Activated T-cell treated with anti-CD3 and anti-CD28 coated beads, Interleukin-2, amount 50 U/mL, for 24 hours (primary cell): ENCODE measurements around the gene C17orf78.
"Not testable (repeated sequence)": the region's sequence is repeated elsewhere in the genome, so short reads cannot be mapped to it uniquely, and the experiment has no call there.

Source experiments
- DNase-seq: peaks from one replicate; pipeline ENCODE4 v3.0.0-alpha.2; 2020
- H3K27ac Mint-ChIP-seq: 2 replicates; pipeline ENCODE4 v1.8.0; 2020; ENCODE audit warnings: mild to moderate bottlenecking, mixed read lengths
- H3K27me3 Mint-ChIP-seq: 2 replicates; pipeline ENCODE4 v1.8.0; 2020; ENCODE audit warnings: mixed read lengths
- H3K36me3 Mint-ChIP-seq: 2 replicates; pipeline ENCODE4 v1.8.0; 2020; ENCODE audit warnings: low read depth, mixed read lengths
- H3K4me1 Mint-ChIP-seq: 2 replicates; pipeline ENCODE4 v1.8.0; 2020; ENCODE audit warnings: low read depth, mixed read lengths
- H3K4me3 Mint-ChIP-seq: 2 replicates; pipeline ENCODE4 v1.8.0; 2020; ENCODE audit warnings: mild to moderate bottlenecking, moderate library complexity, mixed read lengths
- H3K9me3 Mint-ChIP-seq: 2 replicates; pipeline ENCODE4 v1.8.0; 2020; ENCODE audit warnings: mixed read lengths

C17orf78 gene

GRCh38 chr17:37405955-37406634 is 30.3 kb downstream of the C17orf78 start:
- DNase-seq = no peak
- Mint-ChIP-seq H3K9me3 (no peaks in the 10 kb centered on the region), H3K27ac (peak overlapping the region; percentile 97), H3K27me3 (no peaks in the 10 kb centered on the region), H3K4me3 (peak overlapping the region; percentile 96), H3K36me3 (peaks cover 78% of the 10 kb centered on the region), H3K4me1 (peaks cover 52% of the 10 kb centered on the region)

DNA sequence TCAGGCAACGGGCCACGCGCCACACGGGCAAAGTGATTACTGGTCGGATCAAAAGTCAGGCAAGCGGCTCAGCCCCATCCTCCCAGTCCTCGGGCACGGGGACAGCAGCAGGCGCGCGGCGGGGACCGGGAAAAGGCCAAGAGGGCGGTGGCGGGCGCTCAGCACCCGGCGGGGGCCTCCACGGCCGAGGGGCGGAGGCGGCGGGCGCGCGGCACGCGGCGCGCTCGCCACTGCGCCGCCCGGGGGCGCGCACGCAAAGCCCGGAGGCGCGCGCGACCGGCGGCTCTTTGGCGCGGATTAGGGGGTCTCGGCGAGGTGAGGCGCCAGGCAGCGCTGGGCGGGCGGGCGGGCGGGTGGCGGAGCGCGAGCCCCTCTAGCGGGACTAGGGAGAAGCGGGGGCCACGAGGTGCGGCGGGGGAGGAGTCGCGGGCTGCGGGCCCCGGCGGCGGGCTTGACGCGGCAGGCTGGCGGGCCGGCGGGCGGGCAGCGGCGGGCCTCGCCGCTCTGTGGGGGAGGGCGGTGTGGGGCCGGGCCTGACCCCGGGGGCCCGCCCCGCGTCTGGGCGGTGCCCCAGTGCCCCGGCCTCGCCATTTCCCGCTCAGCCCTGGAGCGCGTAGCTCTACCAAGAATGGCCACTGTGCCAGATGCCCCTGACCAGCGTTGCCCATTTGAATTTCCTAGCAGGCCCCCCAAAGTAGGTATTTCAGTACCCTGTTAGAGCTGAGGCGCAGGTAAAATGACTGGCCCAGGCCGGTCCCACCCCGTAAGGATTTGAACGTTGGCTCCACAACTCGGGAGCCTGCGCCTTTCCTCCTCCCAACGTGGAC is 31.1 kb downstream of the C17orf78 start, which contains the start of the genes ACACA and TADA2A:
Gene ACACA (minus strand): TSS at position 202 of the 827 bp plus-strand sequence. CDS start 537 bp downstream, outside the sequence.
Gene TADA2A (plus strand): TSS at position 252 of the 827 bp plus-strand sequence. CDS start 4,480 bp downstream, outside the sequence.
- Mint-ChIP-seq H3K9me3 (no peaks in the 10 kb centered on the region), H3K4me1 (peaks cover 53% of the 10 kb centered on the region), H3K36me3 (peaks cover 83% of the 10 kb centered on the region), H3K4me3 (peak within 1 kb of the TSS; percentile 96), H3K27me3 (no peaks in the 10 kb centered on the region), H3K27ac (peak within 1 kb of the TSS; percentile 98)
- DNase-seq = peak; percentile 88

DNA sequence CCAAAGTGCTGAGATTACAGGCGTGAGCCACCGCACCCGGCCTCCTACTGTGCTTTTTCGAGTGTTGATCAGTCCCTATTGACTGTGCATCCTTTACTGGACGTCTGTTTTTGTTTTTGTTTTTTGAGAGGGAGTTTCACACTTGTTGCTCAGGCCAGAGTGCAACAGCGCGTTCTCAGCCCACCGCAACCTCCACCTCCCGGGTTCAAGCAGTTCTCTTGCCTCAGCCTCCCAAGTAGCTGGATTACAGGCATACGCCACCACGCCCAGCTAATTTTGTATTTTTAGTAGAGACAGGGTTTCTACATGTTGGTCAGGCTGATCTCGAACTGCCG is 32.3 kb downstream of the C17orf78 start:
- H3K27ac Mint-ChIP-seq = peak overlapping the region; percentile 98
- H3K27me3 Mint-ChIP-seq, H3K9me3 Mint-ChIP-seq, DNase-seq: not testable (repeated sequence)
- H3K4me1 Mint-ChIP-seq = peaks cover 49% of the 10 kb centered on the region
- H3K4me3 Mint-ChIP-seq = peak overlapping the region; percentile 93
- peaks cover 87% of the 10 kb centered on the region for H3K36me3 Mint-ChIP-seq

GRCh38 chr17:37410357-37410756 is 34.6 kb downstream of the C17orf78 start:
- peak overlapping the region; percentile 60 for H3K27ac Mint-ChIP-seq
- no peaks in the 10 kb centered on the region for H3K9me3 Mint-ChIP-seq
- peaks cover 91% of the 10 kb centered on the region for H3K36me3 Mint-ChIP-seq
- H3K4me3 Mint-ChIP-seq = no peak overlapping the region
- no peaks in the 10 kb centered on the region for H3K27me3 Mint-ChIP-seq
- peaks cover 39% of the 10 kb centered on the region for H3K4me1 Mint-ChIP-seq
- no peak for DNase-seq

- Mint-ChIP-seq H3K9me3 (no peaks in the 10 kb centered on the region), H3K27ac (no peak overlapping the region), H3K4me3 (no peak overlapping the region), H3K36me3 (peaks cover 88% of the 10 kb centered on the region), H3K27me3 (no peaks in the 10 kb centered on the region), H3K4me1 (peaks cover 28% of the 10 kb centered on the region)
- no peak for DNase-seq
These were observed 38.2 kb downstream of the C17orf78 start for GRCh38 chr17:37413875-37414519.

DNA sequence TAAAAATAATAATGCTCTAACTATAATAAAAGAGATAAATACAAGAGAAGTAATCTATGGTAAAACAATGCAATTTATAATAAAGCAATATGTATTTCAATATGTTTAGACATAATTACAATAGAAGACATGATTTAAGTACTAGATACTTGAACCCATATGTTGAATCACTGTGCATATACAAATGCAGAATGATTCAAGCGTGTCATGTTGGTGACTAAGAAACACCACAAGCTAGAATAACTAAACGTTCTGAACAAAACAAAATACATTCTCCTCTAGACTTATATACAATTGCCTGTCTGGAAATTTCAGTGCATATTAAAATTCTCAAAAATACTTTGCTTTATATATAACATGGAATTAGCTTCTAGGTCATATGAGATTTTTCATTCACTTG is 42.1 kb downstream of the C17orf78 start:
- H3K27me3 Mint-ChIP-seq = no peaks in the 10 kb centered on the region
- H3K4me1 Mint-ChIP-seq = peaks cover 15% of the 10 kb centered on the region
- no peak overlapping the region for H3K27ac Mint-ChIP-seq
- no peak overlapping the region for H3K4me3 Mint-ChIP-seq
- no peaks in the 10 kb centered on the region for H3K9me3 Mint-ChIP-seq
- no peak for DNase-seq
- H3K36me3 Mint-ChIP-seq = peaks cover 65% of the 10 kb centered on the region

GRCh38 chr17:37422971-37423625 is 47.3 kb downstream of the C17orf78 start:
- Mint-ChIP-seq H3K4me3 (no peak overlapping the region), H3K36me3 (peaks cover 66% of the 10 kb centered on the region), H3K4me1 (peaks cover 3% of the 10 kb centered on the region), H3K27ac (no peak overlapping the region), H3K9me3 (no peaks in the 10 kb centered on the region), H3K27me3 (no peaks in the 10 kb centered on the region)
- DNase-seq = no peak

DNA sequence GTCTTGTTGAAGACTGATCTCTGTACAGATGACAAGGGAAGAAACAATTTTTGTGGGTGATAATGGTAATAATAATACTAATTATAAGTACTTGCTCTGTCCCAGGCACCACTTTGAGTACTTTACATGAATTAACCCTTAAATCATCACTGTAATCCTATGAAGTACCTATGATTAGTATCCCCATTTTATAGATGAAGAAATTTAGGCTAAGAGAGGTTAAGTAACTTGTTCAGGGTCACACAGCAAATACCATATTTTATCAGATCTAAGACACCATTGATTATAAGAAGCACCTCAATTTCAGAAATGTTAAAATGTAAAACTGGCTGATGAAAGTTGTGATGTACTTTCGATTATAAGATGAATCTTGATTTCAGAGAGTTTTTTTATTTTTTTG is 49.5 kb downstream of the C17orf78 start:
- Mint-ChIP-seq H3K4me1 (peaks cover 20% of the 10 kb centered on the region), H3K36me3 (peaks cover 74% of the 10 kb centered on the region), H3K27ac (no peak overlapping the region), H3K4me3 (no peak overlapping the region), H3K27me3 (no peaks in the 10 kb centered on the region), H3K9me3 (no peaks in the 10 kb centered on the region)
- no peak for DNase-seq

- Mint-ChIP-seq H3K4me3 (no peak overlapping the region), H3K27me3 (no peaks in the 10 kb centered on the region), H3K27ac (peak overlapping the region; percentile 97), H3K4me1 (peaks cover 41% of the 10 kb centered on the region), H3K36me3 (peaks cover 79% of the 10 kb centered on the region), H3K9me3 (no peaks in the 10 kb centered on the region)
- no peak for DNase-seq
These were observed 53.3 kb downstream of the C17orf78 start for GRCh38 chr17:37429039-37429438.

DNA sequence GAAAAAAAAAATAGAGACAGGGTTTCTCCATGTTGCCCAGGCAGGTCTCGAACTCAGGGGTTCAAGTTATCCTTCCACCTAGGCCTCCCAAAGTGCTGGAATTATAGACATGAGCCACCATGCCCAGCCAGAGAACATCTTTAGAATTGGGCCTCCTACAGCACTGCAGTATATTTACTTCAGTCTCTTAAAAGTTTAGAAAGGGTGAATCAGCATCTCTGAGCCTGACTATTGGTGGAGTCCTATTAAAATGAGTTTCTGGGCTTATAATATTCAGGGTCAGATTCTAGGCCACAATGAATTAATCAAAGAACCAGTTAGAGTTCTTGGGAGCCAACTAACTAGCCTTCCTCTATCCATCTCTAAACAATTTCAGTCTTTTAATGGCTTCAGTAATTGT is 53.7 kb downstream of the C17orf78 start:
- H3K27ac Mint-ChIP-seq = peak overlapping the region; percentile 97
- no peaks in the 10 kb centered on the region for H3K9me3 Mint-ChIP-seq
- peaks cover 42% of the 10 kb centered on the region for H3K4me1 Mint-ChIP-seq
- no peak for DNase-seq
- peaks cover 80% of the 10 kb centered on the region for H3K36me3 Mint-ChIP-seq
- no peaks in the 10 kb centered on the region for H3K27me3 Mint-ChIP-seq
- H3K4me3 Mint-ChIP-seq = peak overlapping the region; percentile 38

- Mint-ChIP-seq H3K27me3 (no peaks in the 10 kb centered on the region), H3K4me1 (peaks cover 42% of the 10 kb centered on the region), H3K27ac (peak overlapping the region; percentile 97), H3K36me3 (peaks cover 80% of the 10 kb centered on the region), H3K9me3 (no peaks in the 10 kb centered on the region), H3K4me3 (peak overlapping the region; percentile 38)
- no peak for DNase-seq
These were observed 54.4 kb downstream of the C17orf78 start for GRCh38 chr17:37430051-37430627.

GRCh38 chr17:37432671-37433070 is 56.9 kb downstream of the C17orf78 start:
- peaks cover 75% of the 10 kb centered on the region for H3K36me3 Mint-ChIP-seq

GRCh38 chr17:37438141-37438540 is 62.4 kb downstream of the C17orf78 start:
- H3K36me3 Mint-ChIP-seq = peaks cover 89% of the 10 kb centered on the region
- H3K9me3 Mint-ChIP-seq = no peaks in the 10 kb centered on the region
- no peak overlapping the region for H3K27ac Mint-ChIP-seq
- no peaks in the 10 kb centered on the region for H3K27me3 Mint-ChIP-seq
- peaks cover 4% of the 10 kb centered on the region for H3K4me1 Mint-ChIP-seq
- H3K4me3 Mint-ChIP-seq = no peak overlapping the region
- DNase-seq = no peak

More at GRCh38 chr17:37432671-37433070, 56.9 kb downstream of the C17orf78 start:
- no peak overlapping the region for H3K27ac Mint-ChIP-seq
- peaks cover 42% of the 10 kb centered on the region for H3K4me1 Mint-ChIP-seq
- H3K9me3 Mint-ChIP-seq = no peaks in the 10 kb centered on the region
- DNase-seq = no peak
- H3K4me3 Mint-ChIP-seq = no peak overlapping the region
- no peaks in the 10 kb centered on the region for H3K27me3 Mint-ChIP-seq

DNA sequence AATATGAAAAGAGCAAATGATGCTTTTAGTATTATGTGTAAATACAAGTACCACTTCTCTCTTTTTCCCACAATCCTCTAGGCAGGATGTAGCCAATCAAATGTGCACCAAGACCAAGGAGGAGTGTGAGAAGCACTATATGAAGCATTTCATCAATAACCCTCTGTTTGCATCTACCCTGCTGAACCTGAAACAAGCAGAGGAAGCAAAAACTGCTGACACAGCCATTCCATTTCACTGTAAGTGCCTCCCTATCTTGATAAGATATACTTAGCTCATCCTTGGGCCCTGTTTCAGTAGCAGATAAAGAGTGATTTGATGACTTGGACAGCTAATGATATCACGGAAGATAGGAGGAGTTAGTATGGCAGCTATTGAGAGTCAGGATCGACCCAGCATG is 64.6 kb downstream of the C17orf78 start:
- Mint-ChIP-seq H3K27me3 (no peaks in the 10 kb centered on the region), H3K27ac (no peak overlapping the region), H3K4me3 (no peak overlapping the region), H3K4me1 (peaks cover 1% of the 10 kb centered on the region), H3K9me3 (no peaks in the 10 kb centered on the region), H3K36me3 (peaks cover 90% of the 10 kb centered on the region)
- no peak for DNase-seq
